Measurements from ENCODE around the gene USP6NL.

Gene USP6NL

GRCh38 chr10:11404901-11405300, 206.5 kb downstream of the USP6NL start:
- DNase-seq: no peak

All from stimulated activated CD4-positive, alpha-beta T cell treated with anti-CD3 and anti-CD28 coated beads, Interleukin-4, amount 100 ng/mL, for 1 hour (primary cell).